IPS-NIHi7 (cell line): ENCODE measurements around the gene SNX20.

ENCODE experiments used
- DNase-seq: peaks from one replicate; pipeline ENCODE4 v3.0.0; 2012; ENCODE audit warnings: mixed read lengths; ENCODE audit errors: extremely low spot score

Gene SNX20

GRCh38 chr16:50680556-50680893 lies 587 bp downstream of the SNX20 start:
- DNase-seq = no peak

- no peak for DNase-seq
Measured at GRCh38 chr16:50679676-50680555, 1.2 kb downstream of the SNX20 start.

DNA sequence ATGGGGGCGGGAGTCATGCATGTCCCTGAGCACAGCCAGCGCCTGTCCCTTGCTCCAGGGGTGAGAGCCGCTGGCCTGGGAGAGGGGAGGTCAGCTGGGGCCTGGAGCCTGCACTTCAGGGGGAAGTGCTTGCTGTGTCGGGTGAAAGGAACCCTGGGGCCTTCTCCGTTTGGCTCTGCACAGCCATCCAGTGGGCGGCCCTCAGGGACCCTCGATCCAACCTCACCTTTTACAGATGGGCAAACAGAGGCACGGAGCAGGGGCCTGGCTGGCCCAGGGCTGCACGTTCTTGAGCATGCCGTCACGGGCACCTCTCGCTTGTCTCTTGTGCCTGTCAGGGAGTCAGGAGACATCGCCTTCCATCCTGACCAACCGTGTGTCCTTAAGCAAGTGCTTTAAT lies 1.8 kb downstream of the SNX20 start:
- no peak for DNase-seq

DNA sequence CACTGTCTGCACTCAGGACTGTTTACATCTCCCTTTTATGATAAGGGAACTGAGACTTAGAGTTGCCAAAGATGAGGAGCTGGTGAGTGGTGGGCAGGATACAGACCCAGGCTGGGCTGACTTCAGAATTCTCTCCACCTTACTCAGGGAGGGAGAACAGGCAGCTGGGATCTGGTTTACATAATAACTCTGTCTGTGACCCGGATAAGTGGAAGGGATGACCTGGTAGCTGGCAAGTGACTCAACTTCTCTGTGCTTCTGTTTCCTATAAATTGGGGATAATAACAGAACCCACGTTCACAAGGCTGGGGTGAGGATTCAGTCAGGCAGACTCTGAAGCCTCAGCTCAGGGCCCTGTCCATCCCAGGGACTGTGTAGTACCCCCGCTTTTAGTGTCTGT lies 2.6 kb downstream of the SNX20 start:
- DNase-seq = no peak

- DNase-seq = peak; percentile 64
Measured at GRCh38 chr16:50677351-50677750, 3.8 kb downstream of the SNX20 start.

GRCh38 chr16:50676684-50677225 lies 4.4 kb downstream of the SNX20 start:
- DNase-seq = no peak

GRCh38 chr16:50675686-50676610 lies 5.2 kb downstream of the SNX20 start:
- DNase-seq = no peak

DNA sequence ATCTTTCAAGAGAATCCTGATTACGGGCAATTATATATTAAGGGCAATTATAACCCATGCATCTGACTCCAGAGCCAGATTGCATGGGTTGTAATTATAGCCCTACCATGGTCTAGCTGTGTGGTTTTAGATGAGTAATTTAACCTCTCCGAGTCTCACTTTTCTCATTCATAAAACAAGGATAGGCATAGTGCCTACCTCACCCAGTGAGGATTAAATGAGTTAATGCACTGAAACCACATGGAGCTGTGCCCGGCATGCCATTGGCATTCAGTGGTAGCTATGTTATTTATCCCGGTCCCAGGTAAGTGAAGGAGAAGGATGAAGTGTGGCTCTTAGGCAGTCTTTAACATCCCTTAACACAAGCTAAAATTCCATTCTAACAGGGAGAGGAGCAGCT lies 6.3 kb downstream of the SNX20 start:
- no peak for DNase-seq

DNA sequence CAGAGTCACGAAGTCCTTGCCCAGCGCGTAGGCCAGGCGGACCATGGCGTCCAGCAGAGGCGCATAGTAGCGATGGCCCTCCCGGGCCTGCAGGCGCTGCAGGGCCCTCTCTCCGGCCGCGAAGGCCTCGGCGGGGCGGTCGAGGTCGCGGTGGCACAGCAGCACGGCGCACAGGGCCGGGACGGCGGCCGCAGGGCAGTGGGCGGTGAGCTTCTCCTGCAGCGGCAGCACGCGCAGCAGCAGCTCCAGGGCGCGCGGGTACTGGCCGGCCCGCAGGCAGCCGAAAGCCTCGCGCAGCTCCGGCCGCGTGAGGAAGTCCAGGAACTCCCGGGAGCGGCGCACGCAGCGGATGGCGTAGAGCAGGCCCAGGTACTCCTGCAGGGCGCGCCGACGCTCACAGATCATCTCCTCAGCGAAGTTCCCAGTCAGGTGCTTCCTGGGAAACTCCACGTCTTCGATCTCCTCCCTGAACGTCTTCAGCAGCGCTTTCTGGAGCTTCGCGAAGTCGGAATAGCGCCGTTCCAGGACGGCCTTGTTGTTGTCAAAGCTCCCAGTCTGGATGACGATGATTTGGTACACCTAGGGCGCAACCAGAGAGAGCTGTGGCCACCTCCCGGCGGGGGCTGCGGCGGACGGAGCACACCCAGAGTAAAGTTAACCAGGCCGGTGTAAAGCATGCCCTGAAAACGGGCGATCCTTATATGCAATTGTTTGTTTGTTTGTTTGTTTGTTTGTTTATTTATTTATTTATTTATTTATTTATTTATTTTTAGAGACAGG lies 7.4 kb downstream of the SNX20 start:
- DNase-seq = no peak

DNA sequence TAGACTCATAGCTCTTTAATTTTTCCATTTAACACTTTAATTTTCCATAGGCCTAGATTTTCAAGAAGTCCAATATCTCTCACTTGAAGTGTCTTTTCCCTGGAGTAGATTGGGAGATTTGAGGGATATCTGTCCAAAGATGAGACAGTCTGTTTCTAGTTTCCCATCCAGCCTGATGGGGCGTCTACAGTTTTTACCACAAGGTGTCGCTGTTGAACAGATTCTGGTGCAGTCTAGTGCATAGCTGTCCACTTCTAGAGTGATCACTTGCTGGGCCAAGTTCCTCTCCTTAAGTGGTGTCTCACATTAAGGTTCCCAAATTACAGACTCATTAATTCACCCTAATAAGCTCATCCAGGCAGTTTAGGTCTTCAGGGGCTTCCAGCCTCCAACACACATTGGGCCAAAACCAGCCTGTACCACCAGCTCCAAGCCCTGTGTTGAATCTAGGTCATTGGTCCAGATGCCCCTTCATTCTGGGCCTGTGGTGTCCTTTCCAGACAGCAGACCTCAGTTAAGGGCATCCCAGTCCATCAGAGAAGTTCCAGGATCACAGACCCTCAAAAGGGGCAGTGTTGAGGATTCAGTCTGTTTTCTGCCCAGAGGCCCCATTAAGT lies 9.4 kb downstream of the SNX20 start:
- peak; percentile 57 for DNase-seq

DNA sequence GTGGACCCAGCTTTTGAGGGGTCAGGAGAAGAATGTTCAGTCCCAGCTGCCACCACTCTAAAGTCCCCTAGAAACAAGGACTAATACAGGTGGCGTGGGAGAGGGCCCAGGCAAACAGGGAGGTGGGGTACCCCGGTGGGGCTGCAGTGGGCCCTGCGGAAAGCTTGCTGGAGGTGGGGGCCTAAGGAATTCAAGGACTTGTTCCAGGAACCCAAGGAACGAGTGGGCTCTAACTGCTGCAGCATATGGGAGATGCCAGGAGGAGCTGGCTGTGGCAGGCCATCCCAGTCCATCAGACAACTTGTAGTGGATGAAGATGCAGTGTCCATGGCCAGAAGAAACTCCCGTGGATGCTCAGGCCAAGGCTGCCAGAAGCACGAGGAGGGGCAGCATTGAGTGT lies 10.6 kb downstream of the SNX20 start:
- no peak for DNase-seq

DNA sequence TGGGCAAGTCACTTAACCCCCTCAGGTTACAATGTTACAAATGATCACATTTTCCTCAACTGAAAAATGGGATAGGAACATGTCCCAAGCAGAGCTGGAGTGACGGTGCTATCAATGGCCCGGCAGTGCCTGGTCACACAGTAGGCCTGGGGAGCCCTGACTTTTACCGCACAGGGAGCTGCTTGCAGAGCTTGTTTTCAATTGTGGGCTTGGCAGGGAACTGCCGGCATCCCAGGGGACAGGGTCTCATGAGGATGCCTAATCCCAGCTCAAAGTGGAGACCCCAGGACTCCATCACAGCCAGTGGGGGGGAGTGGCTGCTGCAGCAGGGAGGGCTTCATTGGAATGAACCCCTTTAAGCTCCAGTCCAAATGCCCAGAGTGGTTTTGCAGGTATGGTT lies 11.4 kb downstream of the SNX20 start:
- DNase-seq = no peak

DNA sequence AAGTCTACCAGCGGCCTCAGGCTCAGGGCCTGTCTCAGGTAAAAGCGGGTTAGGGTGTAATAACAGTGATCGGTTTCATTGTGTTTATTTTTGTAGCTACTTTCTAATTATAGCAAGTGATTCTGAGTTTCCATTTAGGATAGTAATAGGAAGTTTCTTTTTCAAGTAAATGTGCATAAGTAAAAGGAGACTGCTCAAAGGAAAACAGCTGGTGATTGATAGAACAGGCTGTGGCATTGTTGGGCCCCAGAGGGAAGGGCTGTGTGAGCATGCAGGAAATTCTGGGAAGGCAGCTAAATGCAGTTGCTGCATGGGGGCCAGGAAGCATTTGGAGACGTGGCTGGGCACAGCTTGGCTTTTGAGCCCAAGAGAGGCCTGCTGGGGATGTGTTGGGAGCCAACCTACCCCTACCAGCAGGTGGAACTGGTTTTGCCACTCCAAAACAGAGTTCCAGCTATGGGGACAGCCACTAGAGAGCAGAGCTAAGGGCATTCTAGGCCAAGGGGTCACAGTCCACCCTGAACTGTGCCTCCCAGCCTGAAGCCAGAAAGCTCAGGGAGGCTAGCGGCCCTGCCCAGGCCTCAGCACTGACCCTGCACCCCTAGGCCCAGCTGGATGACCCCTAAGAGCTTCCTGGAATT lies 12.6 kb downstream of the SNX20 start:
- no peak for DNase-seq

GRCh38 chr16:50667497-50668367 lies 13.4 kb downstream of the SNX20 start:
- DNase-seq = no peak

- DNase-seq = no peak
Measured at GRCh38 chr16:50666658-50667496, 14.2 kb downstream of the SNX20 start.

- DNase-seq = peak; percentile 84
Measured at GRCh38 chr16:50665128-50665878, 15.8 kb downstream of the SNX20 start.

GRCh38 chr16:50664270-50664669 lies 16.8 kb downstream of the SNX20 start:
- no peak for DNase-seq

DNA sequence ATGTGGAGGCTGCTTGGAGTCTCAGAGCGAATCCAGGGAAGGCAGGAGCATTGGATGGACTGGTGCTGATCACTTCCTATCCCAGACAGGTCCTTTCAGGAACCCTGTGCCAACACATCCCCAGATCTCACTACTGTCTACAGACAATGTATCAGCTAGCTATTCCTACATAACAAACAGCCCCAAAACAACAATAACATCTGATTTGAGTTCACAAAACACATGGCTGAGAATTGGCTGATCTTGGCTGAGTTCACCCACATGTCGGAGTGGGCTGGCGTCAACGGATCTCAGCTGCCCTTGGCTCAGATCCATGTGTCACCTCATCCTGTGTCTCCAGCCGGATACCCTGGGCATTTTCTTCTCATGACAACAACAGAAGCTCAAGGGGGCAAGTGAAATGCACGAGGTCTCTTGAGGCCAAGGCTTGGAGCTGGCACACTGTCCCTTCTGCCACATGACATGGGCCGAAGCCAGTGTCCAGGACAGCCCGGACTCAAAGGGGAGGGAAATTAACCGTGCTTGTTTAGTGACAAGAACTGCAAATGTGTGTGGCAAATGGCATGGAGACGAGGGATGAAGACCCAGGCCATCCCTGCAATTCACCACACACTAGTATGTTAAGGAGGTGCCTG lies 18.7 kb downstream of the SNX20 start:
- no peak for DNase-seq
